ENCODE results near the gene S100A11. TPM values are rescaled to one million over a fixed set of nuclear protein-coding genes. Genes with fewer than 3 reads are reported as not detected.

Gene S100A11
- total and polyA plus RNA-seq, 9 of the 15 experiments (the other 6 are each of a cell fraction or from before 2014, with no cell fraction given) = 131 to 808 (median 235) TPM

GRCh38 chr1:152047730-152048415 lies 11.1 kb upstream of the S100A11 start (continued):
- TF ChIP-seq ZBTB49 (CRISPR knock-in tag; IDR thresholded peaks at IDR 0.05; ENCODE audit: borderline replicate concordance) (no peak), ZNF24 (IDR thresholded peaks at IDR 0.05) (peak; percentile 23; the same call in 1 of the 2 replicates), GTF2A2 (tag; IDR thresholded peaks at IDR 0.05) (no peak), DPF2 (IDR thresholded peaks at IDR 0.05) (peak; percentile 97), OTX1 (CRISPR knock-in tag; IDR thresholded peaks at IDR 0.05) (no peak), THRA (IDR thresholded peaks at IDR 0.05) (no peak), TRIM25 (IDR thresholded peaks at IDR 0.05; ENCODE audit: borderline replicate concordance) (no peak), SMARCC2 (IDR thresholded peaks at IDR 0.05; ENCODE audit: low read depth) (peak; percentile 80), C11orf30 (IDR thresholded peaks at IDR 0.05; ENCODE audit: low read depth) (peak; percentile 43; the same call in 1 of the 2 replicates), TFE3 (CRISPR knock-in tag; IDR thresholded peaks at IDR 0.05) (no peak), POLR2B (IDR thresholded peaks at IDR 0.05; ENCODE audit: low read depth, partially characterized antibody) (peak; percentile 90)
- TF ChIP-seq, protein P1, sequence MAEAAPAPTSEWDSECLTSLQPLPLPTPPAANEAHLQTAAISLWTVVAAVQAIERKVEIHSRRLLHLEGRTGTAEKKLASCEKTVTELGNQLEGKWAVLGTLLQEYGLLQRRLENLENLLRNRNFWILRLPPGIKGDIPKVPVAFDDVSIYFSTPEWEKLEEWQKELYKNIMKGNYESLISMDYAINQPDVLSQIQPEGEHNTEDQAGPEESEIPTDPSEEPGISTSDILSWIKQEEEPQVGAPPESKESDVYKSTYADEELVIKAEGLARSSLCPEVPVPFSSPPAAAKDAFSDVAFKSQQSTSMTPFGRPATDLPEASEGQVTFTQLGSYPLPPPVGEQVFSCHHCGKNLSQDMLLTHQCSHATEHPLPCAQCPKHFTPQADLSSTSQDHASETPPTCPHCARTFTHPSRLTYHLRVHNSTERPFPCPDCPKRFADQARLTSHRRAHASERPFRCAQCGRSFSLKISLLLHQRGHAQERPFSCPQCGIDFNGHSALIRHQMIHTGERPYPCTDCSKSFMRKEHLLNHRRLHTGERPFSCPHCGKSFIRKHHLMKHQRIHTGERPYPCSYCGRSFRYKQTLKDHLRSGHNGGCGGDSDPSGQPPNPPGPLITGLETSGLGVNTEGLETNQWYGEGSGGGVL (CRISPR knock-in tag; IDR thresholded peaks at IDR 0.05) = no peak
- TF ChIP-seq, protein P2, sequence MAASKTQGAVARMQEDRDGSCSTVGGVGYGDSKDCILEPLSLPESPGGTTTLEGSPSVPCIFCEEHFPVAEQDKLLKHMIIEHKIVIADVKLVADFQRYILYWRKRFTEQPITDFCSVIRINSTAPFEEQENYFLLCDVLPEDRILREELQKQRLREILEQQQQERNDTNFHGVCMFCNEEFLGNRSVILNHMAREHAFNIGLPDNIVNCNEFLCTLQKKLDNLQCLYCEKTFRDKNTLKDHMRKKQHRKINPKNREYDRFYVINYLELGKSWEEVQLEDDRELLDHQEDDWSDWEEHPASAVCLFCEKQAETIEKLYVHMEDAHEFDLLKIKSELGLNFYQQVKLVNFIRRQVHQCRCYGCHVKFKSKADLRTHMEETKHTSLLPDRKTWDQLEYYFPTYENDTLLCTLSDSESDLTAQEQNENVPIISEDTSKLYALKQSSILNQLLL (CRISPR knock-in tag; IDR thresholded peaks at IDR 0.05; ENCODE audit: borderline replicate concordance) = no peak
- TF ChIP-seq, protein P3, sequence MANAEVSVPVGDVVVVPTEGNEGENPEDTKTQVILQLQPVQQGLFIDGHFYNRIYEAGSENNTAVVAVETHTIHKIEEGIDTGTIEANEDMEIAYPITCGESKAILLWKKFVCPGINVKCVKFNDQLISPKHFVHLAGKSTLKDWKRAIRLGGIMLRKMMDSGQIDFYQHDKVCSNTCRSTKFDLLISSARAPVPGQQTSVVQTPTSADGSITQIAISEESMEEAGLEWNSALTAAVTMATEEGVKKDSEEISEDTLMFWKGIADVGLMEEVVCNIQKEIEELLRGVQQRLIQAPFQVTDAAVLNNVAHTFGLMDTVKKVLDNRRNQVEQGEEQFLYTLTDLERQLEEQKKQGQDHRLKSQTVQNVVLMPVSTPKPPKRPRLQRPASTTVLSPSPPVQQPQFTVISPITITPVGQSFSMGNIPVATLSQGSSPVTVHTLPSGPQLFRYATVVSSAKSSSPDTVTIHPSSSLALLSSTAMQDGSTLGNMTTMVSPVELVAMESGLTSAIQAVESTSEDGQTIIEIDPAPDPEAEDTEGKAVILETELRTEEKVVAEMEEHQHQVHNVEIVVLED (CRISPR knock-in tag; IDR thresholded peaks at IDR 0.05) = no peak
